GM12878 (cell line): Measurements from ENCODE around the gene NFE2L3. TPM values are rescaled to one million over a fixed set of nuclear protein-coding genes. Genes with fewer than 3 reads are reported as not detected.

Experiments
- ATAC-seq: fragments of 200-7000 bp; cut with Tn5 transposase; 3 replicates; pipeline ENCODE4 v1.9.1; 2020; ENCODE audit warnings: mild to moderate bottlenecking, moderate library complexity
- BruUV-seq: library from RNA; stranded (reverse); fragments of 400-500 nt; replicated peaks from 2 replicates; lab custom pipeline; 2021; lab: Mats Ljungman, UMichigan
- CTCF ChIA-PET: fragments of 300-600 bp; sonication (Branson Sonifier 250); formaldehyde crosslinking; extraction: SDS; loops from one replicate; lab custom pipeline; 2021; ENCODE audit warnings: inconsistent platforms; lab: Yijun Ruan, JAX
- POLR2A ChIA-PET: fragments of 350-600 bp; formaldehyde crosslinking; extraction: SDS; loops from one replicate; lab custom pipeline; 2021; ENCODE audit warnings: inconsistent platforms; lab: Charles Lee
- RAD21 ChIA-PET: fragments of 300-600 bp; sonication (Branson Sonifier 250); formaldehyde crosslinking; loops from one replicate; lab custom pipeline; 2023; ENCODE audit warnings: antibody characterized with exemption; ENCODE audit not compliant: unreplicated experiment; lab: Charles Lee
- SMC1A ChIA-PET: fragments of 300-600 bp; sonication (Branson Sonifier 250); formaldehyde crosslinking; loops from one replicate; lab custom pipeline; 2023; ENCODE audit not compliant: unreplicated experiment, uncharacterized antibody; lab: Charles Lee
- DNase-seq: peaks from one replicate; pipeline ENCODE4 v3.0.0-alpha.2; 2011; ENCODE audit warnings: low read depth, low spot score
- FAIRE-seq: peaks from 3 replicates; lab custom pipeline; 2011; peaks lifted over from hg19 to GRCh38; lab: Jason Lieb, UNC
- H2AFZ ChIP-seq: 2 replicates; pipeline ENCODE4 v1.6.0; 2011; ENCODE audit warnings: low read depth, low read length, control low read depth; ENCODE audit not compliant: control insufficient read depth
- H3K27ac ChIP-seq: 2 replicates; pipeline ENCODE4 v1.5.1; 2011; ENCODE audit warnings: control low read depth; ENCODE audit not compliant: control insufficient read depth, insufficient read depth
- H3K27me3 ChIP-seq, 2 experiments: replicated peaks in 1 of 2; 2 replicates each; pipeline versions ENCODE4 v1.6.0 to v1.6.1; 2011; ENCODE audit warnings: low read length in 1 of 2; ENCODE audit not compliant: control insufficient read depth in 2 of 2, insufficient read depth in 2 of 2
- H3K36me3 ChIP-seq, 2 experiments: 2 replicates each; pipeline ENCODE4 v1.5.1; 2011; ENCODE audit warnings: low read length in 1 of 2; ENCODE audit not compliant: control insufficient read depth in 2 of 2, insufficient read depth in 2 of 2
- H3K4me1 ChIP-seq: 2 replicates; pipeline ENCODE4 v1.6.1; 2011; ENCODE audit warnings: mild to moderate bottlenecking, low read length, moderate library complexity, mixed read lengths; ENCODE audit not compliant: control insufficient read depth, insufficient read depth
- H3K4me2 ChIP-seq: 2 replicates; pipeline ENCODE4 v1.6.0; 2011; ENCODE audit warnings: control low read depth; ENCODE audit not compliant: control insufficient read depth, insufficient read depth
- H3K4me3 ChIP-seq: fragments of 200-600 bp; sonication (generic); 2 replicates; pipeline ENCODE4 v1.5.1; 2016
- H3K79me2 ChIP-seq: 2 replicates; pipeline ENCODE4 v1.6.0; 2011; ENCODE audit warnings: low read length; ENCODE audit not compliant: control insufficient read depth, insufficient read depth
- H3K9ac ChIP-seq: 2 replicates; pipeline ENCODE4 v1.8.0; 2011; ENCODE audit warnings: low read length, control low read depth, mixed read lengths; ENCODE audit not compliant: control insufficient read depth, insufficient read depth
- H3K9me3 ChIP-seq: replicated peaks from 3 replicates; pipeline ENCODE4 v1.5.1; 2011; ENCODE audit warnings: mild to moderate bottlenecking, low read length; ENCODE audit not compliant: control insufficient read depth, insufficient read depth
- H4K20me1 ChIP-seq: 2 replicates; pipeline ENCODE4 v1.6.0; 2011; ENCODE audit not compliant: control insufficient read depth, insufficient read depth
- EP300 ChIP-seq, 2 experiments: fragments of 150-350 bp in 1 of 2; IDR thresholded peaks; 2 replicates each; pipeline ENCODE4 v1.6.1; 2011 to 2012; ENCODE audit warnings: low read depth in 2 of 2, low read length in 2 of 2, borderline replicate concordance in 1 of 2, improper control_type of control experiment in 1 of 2, inconsistent platforms in 1 of 2; ENCODE audit not compliant: control insufficient read depth in 1 of 2
- HCFC1 ChIP-seq: fragments of 150-350 bp; IDR thresholded peaks from 2 replicates; pipeline ENCODE4 v1.6.1; 2014; ENCODE audit warnings: low read length
- NKRF ChIP-seq: fragments of 450-650 bp; conservative IDR thresholded peaks from 2 replicates; pipeline ENCODE4 v1.6.1; 2017; ENCODE audit warnings: mild to moderate bottlenecking, moderate library complexity
- PBX3 ChIP-seq: IDR thresholded peaks from 2 replicates; pipeline ENCODE4 v1.6.1; 2011; ENCODE audit warnings: mild to moderate bottlenecking, low read depth, low read length, moderate library complexity; ENCODE audit not compliant: insufficient replicate concordance
- RBBP5 ChIP-seq: fragments of 200-600 bp; sonication (generic); conservative IDR thresholded peaks from 2 replicates; pipeline ENCODE4 v1.6.1; 2016
- SP1 ChIP-seq: IDR thresholded peaks from one replicate; pipeline ENCODE4 v1.6.1; 2011; ENCODE audit warnings: low read depth, low read length
- WGBS: methylation state at CpG from one replicate; pipeline ENCODE4 v1.1.6; 2016; ENCODE audit warnings: low lambda C conversion rate; ENCODE audit not compliant: insufficient replicate concordance, insufficient coverage; ENCODE audit errors: missing lambda C conversion rate; 5-methylcytosine and 5-hydroxymethylcytosine counted together
- in situ Hi-C: fragments of 300-500 bp; cut with MboI; formaldehyde crosslinking; loops from 9 replicates; pipeline ENCODE4 v1.14.3; 2018; ENCODE audit warnings: mixed read lengths
- intact Hi-C: fragments of 100-400 bp; cut with micrococcal nuclease; formaldehyde crosslinking; loops from one replicate; pipeline ENCODE4 v1.14.2; 2022; ENCODE audit not compliant: unreplicated experiment
- polyA plus RNA-seq, 11 experiments: library from polyadenylated mRNA; depleted of rRNA in 4 of 11; unstranded in 6 of 11; stranded (reverse) in 5 of 11; fragments of >200 nt; fragmentation: Nextera tagmentation in 4 of 11; fragmentation: Illumina TruSeq in 1 of 11; extraction: Ambion mirVana in 4 of 11; extraction: Trizol in 1 of 11; gene quantifications; 1 replicate in 1 of 11; 2 replicates in 10 of 11; pipeline versions ENCODE4 v1.2.1 to v1.2.3, GENCODE V29; 2011 to 2016; ENCODE audit warnings: inconsistent platforms in 2 of 11, missing spikeins in 2 of 11, low read depth in 1 of 11
- total RNA-seq, 4 experiments: library from RNA; depleted of rRNA in 3 of 4; stranded (reverse); fragments of >200 nt in 3 of 4; fragmentation: Illumina TruSeq in 1 of 4; extraction: Trizol in 1 of 4; gene quantifications; 2 replicates each; pipeline versions ENCODE4 v1.2.1 to v1.2.3, GENCODE V29; 2013 to 2021

NFE2L3 gene
- total and polyA plus RNA-seq, 10 of the 15 experiments (the other 5 are each of a cell fraction or from before 2014, with no cell fraction given): 4.4 to 34.9 (median 13.0) TPM

- no peak for ATAC-seq
These were observed 8.9 kb downstream of the NFE2L3 start for GRCh38 chr7:26160896-26161295.

More at GRCh38 chr7:26160896-26161295, 8.9 kb downstream of the NFE2L3 start:
- CTCF ChIA-PET: interaction anchor here (0.6 to 2.5 kb wide), 6 partner anchors 9 to 209 kb away, joined by 3 to 15 read pairs (median 6); partner anchors contain the start of gene NFE2L3
- intact Hi-C loops (no loop called here), in situ Hi-C loops (no loop called here)
- SMC1A ChIA-PET: interaction anchor here (0.7 to 9.3 kb wide), 10 partner anchors 9 to 211 kb away, joined by 3 to 198 read pairs (median 4); partner anchors contain the start of genes CBX3, HNRNPA2B1 and NFE2L3
- Histone ChIP-seq H4K20me1 (no peaks in the 10 kb centered on the region), H3K9ac (no peak overlapping the region), H3K36me3 (no peaks in the 10 kb centered on the region; a peak in 1 of 4 replicates), H3K4me3 (no peak overlapping the region), H3K4me1 (peaks cover 28% of the 10 kb centered on the region), H3K4me2 (no peak overlapping the region), H3K27me3 (no peaks in the 10 kb centered on the region), H3K27ac (no peak overlapping the region), H3K9me3 (no peaks in the 10 kb centered on the region)
- no TSS peak for BruUV-seq
- no peak for FAIRE-seq
- RAD21 ChIA-PET: interaction anchor here (0.6 to 9.0 kb wide), 5 partner anchors 8 to 1194 kb away, joined by 3 to 164 read pairs (median 5); partner anchors contain the start of genes CBX3, HNRNPA2B1 and NFE2L3
- POLR2A ChIA-PET: interaction anchor here (0.6 to 10.1 kb wide), 5 partner anchors 9 to 283 kb away, joined by 3 to 206 read pairs (median 5); partner anchors contain the start of genes CBX3, HNRNPA2B1 and NFE2L3
- DNase-seq: no peak
- no peak for TF ChIP-seq SP1
- no peak for TF ChIP-seq PBX3
- no peak for TF ChIP-seq RBBP5
- no peak for TF ChIP-seq EP300 (IDR thresholded peaks at IDR 0.05; ENCODE audit: borderline replicate concordance in 1 of 2, control insufficient read depth in 1 of 2, low read depth in 2 of 2, low read length in 2 of 2)
- no peak for TF ChIP-seq NKRF
- TF ChIP-seq HCFC1: no peak
- TF ChIP-seq, all 136 proteins: peak for 0
- 93% methylated on average over 2 of the region's 2 CpGs for WGBS
- Histone ChIP-seq H2AFZ (no peak overlapping the region), H3K79me2 (peaks cover 66% of the 10 kb centered on the region)
